ENCODE measurements around the gene SPP2. TPM values are rescaled to one million over a fixed set of nuclear protein-coding genes. Genes with fewer than 3 reads are reported as not detected.

The SPP2 gene
- total RNA-seq, 4 donors from 2014 or later, result not detected

DNA sequence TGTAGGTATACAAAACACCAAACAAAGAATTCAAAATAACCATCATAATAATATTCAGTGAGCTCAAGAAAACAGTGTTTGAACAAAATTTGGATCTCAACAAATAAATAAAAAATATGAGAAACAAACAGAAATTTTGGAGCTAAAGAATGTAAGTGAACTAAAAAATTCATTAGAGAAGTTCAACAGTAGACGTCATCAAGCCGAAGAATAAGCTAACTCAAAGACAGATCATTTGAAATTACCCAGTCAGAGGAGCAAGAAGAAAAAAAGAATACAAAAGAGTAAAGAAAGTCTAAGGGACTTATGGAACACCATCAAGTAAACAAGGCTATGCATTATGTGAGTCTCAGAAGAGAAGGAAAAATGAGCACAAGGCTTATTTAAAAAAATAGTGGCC lies 16.6 kb upstream of the SPP2 start:
- ATAC-seq (ENCODE audit: low FRiP score) (no peak), DNase-seq (ENCODE audit: low spot score) (no peak)
- TF ChIP-seq, protein P1, sequence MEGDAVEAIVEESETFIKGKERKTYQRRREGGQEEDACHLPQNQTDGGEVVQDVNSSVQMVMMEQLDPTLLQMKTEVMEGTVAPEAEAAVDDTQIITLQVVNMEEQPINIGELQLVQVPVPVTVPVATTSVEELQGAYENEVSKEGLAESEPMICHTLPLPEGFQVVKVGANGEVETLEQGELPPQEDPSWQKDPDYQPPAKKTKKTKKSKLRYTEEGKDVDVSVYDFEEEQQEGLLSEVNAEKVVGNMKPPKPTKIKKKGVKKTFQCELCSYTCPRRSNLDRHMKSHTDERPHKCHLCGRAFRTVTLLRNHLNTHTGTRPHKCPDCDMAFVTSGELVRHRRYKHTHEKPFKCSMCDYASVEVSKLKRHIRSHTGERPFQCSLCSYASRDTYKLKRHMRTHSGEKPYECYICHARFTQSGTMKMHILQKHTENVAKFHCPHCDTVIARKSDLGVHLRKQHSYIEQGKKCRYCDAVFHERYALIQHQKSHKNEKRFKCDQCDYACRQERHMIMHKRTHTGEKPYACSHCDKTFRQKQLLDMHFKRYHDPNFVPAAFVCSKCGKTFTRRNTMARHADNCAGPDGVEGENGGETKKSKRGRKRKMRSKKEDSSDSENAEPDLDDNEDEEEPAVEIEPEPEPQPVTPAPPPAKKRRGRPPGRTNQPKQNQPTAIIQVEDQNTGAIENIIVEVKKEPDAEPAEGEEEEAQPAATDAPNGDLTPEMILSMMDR (IDR thresholded peaks at IDR 0.05), result no peak

DNA sequence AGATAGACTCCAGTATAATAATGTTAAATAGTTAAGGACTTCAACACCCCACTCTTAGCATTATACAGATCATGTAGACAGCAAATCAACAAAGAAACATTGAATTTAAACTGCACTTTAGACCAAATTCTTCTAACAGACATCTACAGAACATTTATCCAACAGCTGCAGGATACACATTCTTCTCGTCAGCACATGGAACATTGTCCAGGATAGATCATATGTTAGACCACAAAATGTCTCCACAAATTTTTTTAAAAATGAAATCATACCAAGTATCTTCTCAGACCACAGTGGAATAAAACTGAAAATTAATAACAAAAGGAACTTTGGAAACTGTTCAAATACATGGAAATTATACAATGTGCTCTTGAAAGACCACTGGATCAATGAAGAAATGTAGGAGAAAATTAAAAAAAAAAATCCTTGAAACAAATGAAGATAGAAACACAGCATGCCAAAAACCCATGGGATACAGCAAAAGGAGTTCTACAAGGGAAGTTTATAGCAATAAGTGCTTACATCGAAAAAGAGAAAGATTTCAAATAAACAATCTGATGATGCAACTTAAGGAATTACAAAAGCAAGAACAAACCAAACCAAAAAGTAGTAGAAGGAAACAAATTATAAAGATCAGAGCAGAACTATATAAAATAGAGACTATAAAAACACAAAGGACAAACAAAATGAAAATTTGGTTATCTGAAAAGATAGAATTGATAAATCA lies 12.3 kb upstream of the SPP2 start:
- DNase-seq (ENCODE audit: low spot score), result no peak
- TF ChIP-seq, protein P1 (IDR thresholded peaks at IDR 0.05), result no peak
- no peak for ATAC-seq (ENCODE audit: low FRiP score)

DNA sequence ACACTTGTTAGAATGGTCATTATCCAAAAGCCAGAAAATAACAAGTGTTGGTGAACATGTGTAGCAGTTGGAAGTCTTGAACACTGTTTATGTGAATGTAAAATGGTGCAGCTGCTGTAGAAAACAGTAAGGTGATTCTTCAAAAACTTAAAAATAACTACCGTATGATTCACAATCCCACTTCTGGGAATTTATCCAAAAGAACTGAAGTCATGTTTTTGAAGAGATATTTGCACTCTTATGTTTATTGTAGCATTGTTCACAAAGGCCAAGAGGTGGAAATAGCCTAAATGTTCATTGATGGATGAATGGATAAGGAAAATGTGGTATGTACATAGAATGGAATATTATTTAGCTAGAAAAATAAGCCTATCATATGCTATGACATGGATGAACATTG lies 6.3 kb upstream of the SPP2 start:
- ATAC-seq (ENCODE audit: low FRiP score) (no peak), DNase-seq (ENCODE audit: low spot score) (no peak)
- TF ChIP-seq, protein P1 (IDR thresholded peaks at IDR 0.05), result no peak

DNA sequence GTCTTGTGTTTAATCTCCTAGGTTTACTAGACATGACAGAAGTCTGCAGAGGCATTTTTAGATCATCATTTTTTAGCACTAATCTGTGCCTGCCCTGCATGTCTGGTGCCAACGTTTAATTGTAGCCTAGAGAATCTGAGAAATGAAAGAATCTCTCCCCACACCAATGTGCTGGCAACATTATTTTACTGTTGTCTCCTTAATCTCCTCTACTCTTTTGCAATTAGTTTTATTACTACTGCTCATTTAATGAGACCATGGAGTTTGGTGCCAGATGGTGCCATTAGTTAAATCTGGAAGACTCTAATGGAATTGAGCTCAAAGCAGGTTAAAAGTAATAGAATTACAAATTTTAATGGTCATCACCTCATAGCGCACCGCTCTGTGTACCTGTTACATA lies 4.0 kb upstream of the SPP2 start:
- DNase-seq (ENCODE audit: low spot score) (no peak), ATAC-seq (ENCODE audit: low FRiP score) (no peak)
- TF ChIP-seq, protein P1 (IDR thresholded peaks at IDR 0.05), result no peak

DNA sequence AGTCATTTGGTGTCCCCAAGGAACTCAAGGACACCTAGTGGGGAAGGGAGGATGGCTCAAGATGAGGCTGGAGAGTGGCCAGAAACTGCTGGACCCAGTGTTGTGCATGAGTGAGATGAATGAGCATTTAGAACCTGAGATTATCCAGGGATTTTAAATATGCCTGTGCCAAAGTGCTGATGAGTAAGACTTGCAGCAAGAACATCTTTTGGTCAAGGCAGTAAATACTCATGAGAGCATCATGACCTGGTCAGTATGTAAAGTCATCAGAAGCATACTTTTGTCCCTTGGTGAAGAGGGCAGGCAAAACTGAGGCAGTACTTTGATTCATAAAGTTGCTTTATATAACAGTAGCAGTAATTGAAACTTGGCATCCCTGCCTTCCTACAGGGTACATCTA lies 3.1 kb upstream of the SPP2 start:
- no peak for DNase-seq (ENCODE audit: low spot score)
- ATAC-seq (ENCODE audit: low FRiP score), result no peak
- TF ChIP-seq, protein P1 (IDR thresholded peaks at IDR 0.05), result no peak

- TF ChIP-seq, protein P1 (IDR thresholded peaks at IDR 0.05), result no peak
- DNase-seq (ENCODE audit: low spot score) (no peak), ATAC-seq (ENCODE audit: low FRiP score) (no peak)
Measured at GRCh38 chr2:234048049-234048448, 2.5 kb upstream of the SPP2 start.

DNA sequence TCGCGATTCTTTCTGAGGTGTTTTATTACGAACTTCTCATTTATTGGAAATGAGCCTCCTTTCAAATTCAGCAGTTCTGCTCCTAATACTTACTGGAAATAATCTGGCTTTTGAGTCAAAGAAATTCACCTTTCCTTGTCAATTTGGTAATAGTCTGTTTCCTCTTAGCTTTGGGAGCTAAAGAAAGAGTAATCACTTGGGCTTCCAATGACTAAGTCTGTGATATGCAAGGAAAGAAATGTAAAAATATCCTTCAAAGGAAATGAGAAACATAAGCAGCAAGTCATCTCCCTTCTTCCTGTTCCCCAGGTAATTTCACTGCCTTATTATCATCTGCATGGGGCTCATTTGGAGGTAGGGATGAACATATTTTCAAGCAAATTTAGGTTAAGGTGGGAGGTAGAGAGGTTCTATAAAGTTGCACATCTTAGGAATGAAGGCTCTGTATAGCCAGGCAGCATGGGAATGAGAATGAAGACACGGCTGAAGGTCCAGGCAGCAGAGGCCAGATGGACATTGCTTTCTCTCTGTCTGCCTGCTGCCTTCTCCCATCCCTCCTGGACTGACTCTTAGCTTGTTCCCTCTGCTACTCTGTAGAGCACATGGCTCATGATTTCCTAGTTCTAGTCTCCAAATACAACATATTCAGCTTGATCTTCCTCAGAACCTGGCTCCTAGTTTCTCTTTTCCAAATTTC lies 1.0 kb downstream of the SPP2 start:
- DNase-seq (ENCODE audit: low spot score) (no peak), ATAC-seq (ENCODE audit: low FRiP score) (no peak)
- TF ChIP-seq, protein P1 (IDR thresholded peaks at IDR 0.05), result no peak
